HUES6 (cell line): ENCODE measurements around the gene KCNJ1.

Source experiments
- H3K27ac ChIP-seq: 2 replicates; pipeline ENCODE4 v1.7.0; 2013; ENCODE audit warnings: low read depth, mild to moderate bottlenecking, low read length, inconsistent platforms
- H3K27me3 ChIP-seq: 2 replicates; pipeline ENCODE4 v1.6.1; 2013; ENCODE audit warnings: low read length; ENCODE audit not compliant: control insufficient read depth, insufficient read depth
- H3K36me3 ChIP-seq: 2 replicates; pipeline ENCODE4 v1.6.1; 2013; ENCODE audit warnings: low read length; ENCODE audit not compliant: control insufficient read depth, insufficient read depth
- H3K4me1 ChIP-seq: 2 replicates; pipeline ENCODE4 v1.6.1; 2013; ENCODE audit warnings: low read length; ENCODE audit not compliant: control insufficient read depth, insufficient read depth
- H3K4me3 ChIP-seq: 2 replicates; pipeline ENCODE4 v1.5.1; 2013; ENCODE audit warnings: low read depth, low read length
- H3K9ac ChIP-seq: one replicate; pipeline ENCODE4 v1.6.1; 2013; ENCODE audit warnings: mild to moderate bottlenecking, low read length
- H3K9me3 ChIP-seq: 2 replicates; pipeline ENCODE4 v1.6.1; 2013; ENCODE audit warnings: low read depth, low read length; ENCODE audit not compliant: control insufficient read depth, insufficient read depth

The KCNJ1 gene

DNA sequence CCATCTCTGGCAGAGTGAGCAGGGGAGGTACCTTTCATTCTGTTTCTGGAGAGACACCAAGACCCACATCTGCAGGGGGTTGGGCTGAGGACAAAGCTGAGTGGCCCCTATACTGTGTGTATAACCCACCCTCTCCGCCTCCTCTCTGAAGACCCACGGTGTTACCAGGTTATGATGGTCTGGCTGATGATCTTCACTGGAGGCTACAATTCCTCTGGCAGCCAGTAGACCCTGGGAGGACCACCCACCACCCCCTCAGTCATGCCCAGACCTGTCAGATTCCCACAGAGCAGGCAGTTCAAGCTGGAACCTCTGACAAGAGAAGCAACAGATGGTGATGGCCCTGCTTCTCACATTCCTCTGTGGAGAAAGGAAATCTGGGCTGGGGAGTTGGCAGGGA lies 11.4 kb upstream of the KCNJ1 start:
- no peak overlapping the region for H3K27ac ChIP-seq
- H3K27me3 ChIP-seq: peaks cover 48% of the 10 kb centered on the region
- H3K36me3 ChIP-seq: no peaks in the 10 kb centered on the region
- no peak overlapping the region for H3K4me3 ChIP-seq
- no peak overlapping the region for H3K9ac ChIP-seq
- no peaks in the 10 kb centered on the region for H3K9me3 ChIP-seq
- peaks cover 5% of the 10 kb centered on the region; the same call in 1 of the 2 replicates for H3K4me1 ChIP-seq

DNA sequence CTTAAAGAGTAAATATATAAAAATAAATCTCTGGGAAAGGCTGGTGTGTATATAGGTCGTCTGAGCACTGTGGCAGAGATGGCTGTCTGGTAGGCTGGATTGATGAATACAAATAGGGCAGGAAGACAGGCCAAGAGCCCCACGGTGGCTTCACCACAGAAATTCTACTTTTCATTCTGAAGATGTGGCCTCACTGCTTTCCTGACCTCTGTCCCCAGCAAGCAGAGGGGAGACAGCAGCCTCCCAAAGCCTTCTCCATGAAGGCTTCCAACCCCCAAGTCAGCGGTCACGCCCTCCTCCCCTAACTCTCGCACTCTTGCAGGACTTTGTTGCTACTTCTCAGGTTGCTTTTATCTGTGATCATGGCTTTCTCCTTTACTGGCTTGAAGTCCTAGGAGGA lies 10.6 kb upstream of the KCNJ1 start:
- H3K27me3 ChIP-seq: peaks cover 47% of the 10 kb centered on the region
- H3K4me1 ChIP-seq: peaks cover 7% of the 10 kb centered on the region
- H3K9ac ChIP-seq: no peak overlapping the region
- H3K36me3 ChIP-seq: no peaks in the 10 kb centered on the region
- H3K27ac ChIP-seq: no peak overlapping the region
- no peaks in the 10 kb centered on the region for H3K9me3 ChIP-seq
- H3K4me3 ChIP-seq: no peak overlapping the region

DNA sequence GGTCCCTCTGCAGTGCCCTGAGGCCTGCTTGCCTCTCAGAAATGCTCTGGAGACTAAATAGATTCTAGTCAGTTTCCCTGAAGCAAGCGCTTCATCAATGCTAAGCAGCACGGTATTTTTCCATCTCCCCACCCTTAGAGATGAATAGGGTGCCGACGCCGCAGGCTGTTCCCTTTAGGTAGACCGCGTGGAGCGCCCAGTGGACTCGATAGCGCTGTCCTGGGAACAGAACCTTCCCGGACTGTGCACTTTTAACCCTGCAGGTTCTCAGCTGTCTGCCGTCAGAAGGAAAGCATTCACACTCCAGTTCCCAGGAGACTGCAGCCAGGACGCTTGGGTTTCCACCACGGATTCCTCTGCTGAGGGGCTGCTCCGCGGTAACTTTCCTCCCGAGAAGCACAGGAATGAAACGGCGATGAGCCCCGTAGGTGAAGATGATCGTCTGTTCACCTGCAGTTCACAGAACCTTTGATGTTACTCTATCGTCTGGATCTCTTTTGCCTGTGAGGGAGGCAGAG lies 9.1 kb upstream of the KCNJ1 start:
- peaks cover 36% of the 10 kb centered on the region for H3K27me3 ChIP-seq
- no peak overlapping the region for H3K4me3 ChIP-seq
- H3K27ac ChIP-seq: no peak overlapping the region
- peaks cover 22% of the 10 kb centered on the region for H3K4me1 ChIP-seq
- no peak overlapping the region for H3K9ac ChIP-seq
- no peaks in the 10 kb centered on the region for H3K9me3 ChIP-seq
- no peaks in the 10 kb centered on the region for H3K36me3 ChIP-seq

DNA sequence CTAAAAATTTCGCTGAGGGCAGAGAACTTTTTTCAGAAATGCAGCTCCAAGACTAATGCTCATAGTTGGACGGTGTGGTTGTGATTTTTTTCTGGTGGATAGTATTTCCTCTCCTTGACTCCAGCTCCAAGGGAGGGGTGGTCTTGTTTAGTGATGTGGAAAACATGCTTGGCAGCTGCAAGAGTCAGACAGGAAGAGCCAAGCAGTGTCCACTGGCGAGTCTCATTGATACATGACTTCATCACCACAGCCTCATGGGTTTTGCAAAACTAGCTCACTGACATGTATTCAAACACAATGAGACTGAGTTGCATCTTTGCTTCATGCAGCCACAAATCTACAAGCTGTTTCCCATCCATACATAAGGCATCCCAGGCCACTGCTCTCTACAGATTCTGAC lies 7.3 kb upstream of the KCNJ1 start:
- no peak overlapping the region for H3K9ac ChIP-seq
- H3K27ac ChIP-seq: no peak overlapping the region
- H3K36me3 ChIP-seq: no peaks in the 10 kb centered on the region
- peaks cover 29% of the 10 kb centered on the region for H3K4me1 ChIP-seq
- H3K27me3 ChIP-seq: peaks cover 30% of the 10 kb centered on the region
- no peak overlapping the region for H3K4me3 ChIP-seq
- H3K9me3 ChIP-seq: no peaks in the 10 kb centered on the region

DNA sequence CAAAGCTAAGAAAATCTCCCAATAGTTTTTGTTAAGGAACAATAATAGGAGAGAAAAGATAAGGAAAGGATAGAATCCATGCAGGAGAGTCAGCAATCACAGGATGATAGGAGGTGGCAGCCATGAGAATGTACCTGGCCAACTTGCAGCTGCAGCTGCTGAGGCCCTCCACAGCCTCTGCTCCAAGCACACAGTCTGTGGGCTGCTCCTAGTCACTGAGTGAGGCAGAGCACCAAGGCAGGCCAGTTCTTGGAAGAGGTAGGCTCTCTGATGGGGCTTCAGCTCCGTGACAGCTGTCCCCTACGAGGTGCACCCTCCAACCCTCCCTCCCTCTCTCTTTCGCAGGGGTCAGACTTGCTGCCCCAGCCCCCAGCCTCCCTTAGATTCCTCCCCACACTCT lies 5.5 kb upstream of the KCNJ1 start:
- Histone ChIP-seq H3K4me3 (no peak overlapping the region; the same call in 1 of the 2 replicates), H3K27me3 (peaks cover 25% of the 10 kb centered on the region), H3K36me3 (no peaks in the 10 kb centered on the region), H3K9me3 (no peaks in the 10 kb centered on the region), H3K9ac (no peak overlapping the region), H3K4me1 (peaks cover 29% of the 10 kb centered on the region), H3K27ac (no peak overlapping the region)

DNA sequence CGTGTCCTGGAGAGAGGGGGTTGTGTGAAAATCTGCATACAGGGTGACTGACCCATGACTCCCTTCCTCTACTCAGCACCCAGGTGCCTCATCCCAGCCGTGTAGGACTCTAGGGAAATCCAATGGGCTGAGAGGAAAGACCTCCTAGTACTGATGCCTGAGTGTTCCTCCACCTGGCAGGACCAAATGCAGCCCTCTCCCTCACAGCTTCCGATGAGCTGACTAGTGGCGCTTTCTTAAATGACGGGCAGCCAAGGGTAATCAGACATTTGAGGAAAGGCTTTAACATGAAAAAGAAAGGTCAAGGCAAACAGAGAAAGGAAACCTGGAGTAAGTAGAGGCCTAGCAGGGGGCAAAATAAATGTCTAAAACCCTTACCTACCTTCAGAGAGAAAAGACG lies 5.0 kb upstream of the KCNJ1 start:
- Histone ChIP-seq H3K4me1 (peaks cover 29% of the 10 kb centered on the region), H3K9me3 (no peaks in the 10 kb centered on the region), H3K36me3 (no peaks in the 10 kb centered on the region), H3K4me3 (no peak overlapping the region), H3K9ac (no peak overlapping the region), H3K27me3 (peaks cover 25% of the 10 kb centered on the region), H3K27ac (no peak overlapping the region)

DNA sequence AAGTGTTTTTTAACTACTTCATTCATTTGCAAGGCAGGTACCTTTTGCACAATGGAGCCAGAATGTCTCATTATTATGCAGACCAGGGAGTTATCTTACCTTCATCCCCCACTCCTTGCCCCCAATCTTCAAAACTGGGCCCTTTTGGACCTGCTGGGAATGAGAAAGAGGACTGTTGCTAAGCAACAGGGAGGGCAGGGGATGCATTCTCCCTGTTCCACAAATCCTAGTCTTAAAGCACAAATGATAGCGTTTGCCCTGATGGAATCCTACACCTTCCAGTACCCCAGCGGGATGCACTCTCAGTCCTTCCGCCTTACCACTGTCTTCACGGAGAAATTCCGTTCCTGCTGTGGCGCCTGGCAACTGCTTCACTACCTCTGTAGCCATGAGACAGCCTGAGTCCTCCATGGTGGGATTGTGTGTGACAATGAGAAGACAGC lies 4.1 kb upstream of the KCNJ1 start:
- Histone ChIP-seq H3K9me3 (no peaks in the 10 kb centered on the region), H3K36me3 (no peaks in the 10 kb centered on the region), H3K9ac (no peak overlapping the region), H3K27me3 (peaks cover 18% of the 10 kb centered on the region), H3K27ac (no peak overlapping the region), H3K4me1 (peaks cover 29% of the 10 kb centered on the region), H3K4me3 (peak overlapping the region; percentile 5; the same call in 1 of the 2 replicates)

DNA sequence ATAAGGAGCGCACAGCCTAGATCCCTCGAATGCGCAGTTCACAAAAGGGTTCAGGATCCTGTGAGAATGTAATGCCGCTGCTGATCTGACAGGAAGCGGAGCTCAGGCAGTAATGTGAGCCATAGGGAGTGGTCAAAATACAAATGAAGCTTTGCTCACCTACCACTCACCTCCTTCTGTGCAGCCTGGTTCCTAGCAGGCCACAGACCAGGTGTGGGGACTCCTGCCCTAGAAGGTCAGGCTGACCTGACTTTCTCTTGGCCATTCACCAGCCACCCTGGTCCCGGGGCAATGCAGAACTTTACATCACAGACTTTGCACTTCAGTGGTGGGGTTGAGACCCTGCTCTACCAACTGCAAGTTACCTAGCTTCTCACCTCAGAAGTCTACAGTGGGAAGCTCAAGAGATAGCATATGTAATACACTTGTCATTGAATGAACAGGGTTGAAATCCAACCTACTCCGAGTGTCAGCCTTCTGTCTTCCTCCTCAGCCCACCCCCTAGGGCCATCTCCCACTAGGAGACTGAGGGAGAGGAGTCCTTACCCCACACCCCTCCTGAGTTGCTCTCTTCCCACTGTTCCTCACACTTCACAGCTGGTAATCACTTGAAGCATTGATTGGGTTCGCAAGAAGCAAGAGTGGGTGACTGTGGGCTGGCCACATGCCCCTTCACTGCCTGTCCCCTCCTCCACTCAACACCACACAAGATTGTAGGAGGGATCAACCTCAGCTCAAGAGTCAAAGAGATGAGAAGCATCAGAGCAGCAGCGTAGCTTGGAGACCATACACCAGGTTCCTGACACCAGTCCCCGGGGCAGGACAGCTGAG lies 2.0 kb upstream of the KCNJ1 start:
- Histone ChIP-seq H3K27me3 (peaks cover 12% of the 10 kb centered on the region; the same call in 1 of the 2 replicates), H3K4me1 (peaks cover 29% of the 10 kb centered on the region), H3K9me3 (no peaks in the 10 kb centered on the region), H3K27ac (no peak overlapping the region), H3K36me3 (no peaks in the 10 kb centered on the region), H3K9ac (no peak overlapping the region), H3K4me3 (no peak overlapping the region)

DNA sequence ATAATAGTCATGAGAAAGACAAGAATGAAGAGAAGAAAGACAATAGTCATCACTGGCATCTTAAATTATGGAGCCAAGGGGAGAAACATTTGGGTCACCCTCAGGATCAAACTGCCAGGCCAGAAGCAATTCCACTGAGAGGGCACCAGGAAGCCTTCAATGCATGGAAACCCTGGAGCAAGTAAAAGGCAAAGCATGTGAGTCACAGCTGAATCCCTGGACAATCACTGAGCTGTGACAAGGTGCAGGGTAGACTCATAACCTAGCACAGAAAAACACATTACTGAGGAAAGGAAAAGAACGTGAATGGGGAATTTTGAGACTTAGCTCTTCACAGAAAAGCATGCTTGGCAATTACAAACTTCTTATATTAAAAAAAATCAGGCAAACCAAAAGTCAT lies 1.6 kb downstream of the KCNJ1 start:
- no peaks in the 10 kb centered on the region for H3K9me3 ChIP-seq
- peaks cover 17% of the 10 kb centered on the region for H3K4me1 ChIP-seq
- H3K36me3 ChIP-seq: no peaks in the 10 kb centered on the region
- no peak overlapping the region for H3K9ac ChIP-seq
- H3K27me3 ChIP-seq: no peaks in the 10 kb centered on the region
- H3K4me3 ChIP-seq: no peak overlapping the region
- no peak overlapping the region for H3K27ac ChIP-seq

DNA sequence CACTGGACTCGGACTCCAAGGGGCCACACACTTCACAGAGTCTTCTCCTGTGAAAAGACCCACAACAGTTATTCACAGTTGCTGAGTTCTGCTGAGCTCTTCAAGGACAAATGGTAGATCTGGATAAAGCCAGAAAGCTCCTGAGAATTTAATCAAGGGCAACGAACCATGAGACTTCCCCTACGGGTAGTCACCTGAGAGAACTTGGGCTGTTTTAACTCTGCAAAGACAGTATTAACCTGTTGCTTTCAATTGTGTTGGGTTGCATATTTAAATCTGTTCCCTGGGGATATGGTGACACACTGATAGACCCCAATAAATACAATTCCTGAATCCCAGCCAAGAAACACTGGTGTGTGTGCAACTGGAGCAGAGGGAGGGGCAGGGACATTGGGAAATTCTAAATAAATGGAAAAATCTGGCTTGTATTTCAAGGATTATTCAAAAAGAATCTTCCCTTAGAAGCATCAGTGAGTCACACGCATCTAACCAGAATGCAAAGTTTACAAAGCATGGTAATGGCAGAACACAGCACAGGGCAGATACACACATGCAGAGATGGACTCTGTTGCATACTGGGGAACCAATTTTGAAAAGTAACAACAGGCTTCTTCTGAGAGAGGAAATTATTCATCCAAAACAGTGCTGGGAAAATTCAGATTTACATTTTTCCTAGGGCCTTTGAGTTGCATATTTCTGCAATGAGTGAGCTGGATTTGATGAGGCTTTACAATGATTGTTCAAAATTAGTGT lies 4.0 kb downstream of the KCNJ1 start:
- no peaks in the 10 kb centered on the region for H3K36me3 ChIP-seq
- H3K4me1 ChIP-seq: peaks cover 17% of the 10 kb centered on the region
- H3K4me3 ChIP-seq: no peak overlapping the region
- H3K9me3 ChIP-seq: no peaks in the 10 kb centered on the region
- no peak overlapping the region for H3K27ac ChIP-seq
- no peak overlapping the region for H3K9ac ChIP-seq
- H3K27me3 ChIP-seq: peaks cover 16% of the 10 kb centered on the region

DNA sequence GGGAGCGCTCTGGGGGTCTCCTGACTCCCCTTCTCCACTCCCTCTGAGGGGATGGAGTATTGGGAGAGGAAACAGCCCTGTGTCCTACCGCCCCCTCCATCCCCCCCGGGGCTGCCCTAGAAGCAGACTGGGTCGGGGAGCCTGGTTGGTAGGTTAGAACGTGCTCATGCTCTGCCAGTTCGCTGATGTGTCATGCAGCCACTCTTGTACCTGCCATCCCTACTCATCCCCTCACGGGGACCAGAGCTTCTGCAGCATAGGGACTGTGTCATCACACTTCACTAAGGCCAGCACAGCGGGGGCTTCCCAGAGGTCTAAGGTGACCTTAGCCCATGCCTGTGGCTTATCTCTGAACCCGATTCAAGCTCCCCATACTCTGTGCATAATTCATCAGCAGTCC lies 4.7 kb downstream of the KCNJ1 start:
- H3K4me1 ChIP-seq: peaks cover 17% of the 10 kb centered on the region
- no peak overlapping the region for H3K27ac ChIP-seq
- peaks cover 19% of the 10 kb centered on the region for H3K27me3 ChIP-seq
- H3K9ac ChIP-seq: no peak overlapping the region
- H3K4me3 ChIP-seq: no peak overlapping the region
- H3K9me3 ChIP-seq: no peaks in the 10 kb centered on the region
- no peaks in the 10 kb centered on the region for H3K36me3 ChIP-seq
